Erythroblast (primary cell): ENCODE data around the gene IRS2.

ENCODE experiments used
- GATA1 ChIP-seq: IDR thresholded peaks from 2 replicates; pipeline ENCODE4 v1.6.1; 2011; ENCODE audit warnings: low read depth, mild to moderate bottlenecking, control low read depth, low read length, moderate library complexity
- POLR2A ChIP-seq: IDR thresholded peaks from 2 replicates; pipeline ENCODE4 v1.6.1; 2011; ENCODE audit warnings: mild to moderate bottlenecking, low read length

DNA sequence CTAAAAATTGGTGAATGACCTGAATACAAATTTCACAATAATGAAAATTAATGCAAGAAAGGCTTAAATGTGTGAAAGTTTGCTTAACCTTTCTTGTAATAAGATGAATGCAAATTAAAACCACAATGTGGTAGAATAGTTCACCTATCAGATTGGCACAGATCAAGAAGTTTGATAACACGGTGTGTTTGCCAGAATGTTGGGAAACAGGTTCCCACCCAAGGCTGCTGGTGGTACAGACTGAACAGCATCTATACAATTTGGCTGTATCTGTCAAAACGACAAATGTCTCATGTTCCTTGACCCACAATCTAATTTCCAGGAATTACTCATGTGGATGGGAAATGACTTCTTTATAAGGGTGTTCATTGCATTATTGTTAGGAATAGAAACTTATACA is 8.6 kb upstream of the IRS2 start:
- TF ChIP-seq POLR2A (no peak), GATA1 (no peak)
